ENCODE measurements around the gene RAD1. TPM values are rescaled to one million over a fixed set of nuclear protein-coding genes. Genes with fewer than 3 reads are reported as not detected.

RAD1 gene
- total RNA-seq, 4 donors from 2014 or later = 7.8 to 21.2 (median 18.1) TPM

DNA sequence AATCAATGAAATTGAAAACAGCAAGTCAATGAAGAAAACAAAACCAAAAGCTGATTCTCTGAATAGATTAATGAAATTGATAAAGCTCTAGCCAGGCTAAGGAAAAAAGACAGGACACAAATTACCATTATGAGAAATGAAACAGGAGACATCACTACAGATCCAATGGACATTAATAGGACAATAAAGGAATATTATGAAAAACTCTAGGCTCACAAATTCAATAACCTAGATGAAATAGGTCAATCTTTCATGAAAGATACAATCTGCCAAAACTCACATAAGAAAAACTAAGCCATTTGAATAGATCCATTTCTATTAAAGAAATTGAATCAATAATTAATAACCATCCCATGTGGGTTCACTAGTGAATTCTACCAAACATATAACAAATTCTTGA lies 39.0 kb downstream of the RAD1 start:
- Histone ChIP-seq H3K4me1 (no peaks in the 10 kb centered on the region), H3K27me3 (no peaks in the 10 kb centered on the region), H3K9me3 (no peaks in the 10 kb centered on the region), H3K27ac (no peak overlapping the region), H3K36me3 (no peaks in the 10 kb centered on the region), H3K4me3 (no peak overlapping the region)
- in situ Hi-C loops (cut with MboI; ENCODE audit: low sequenced_read_pairs in 4 of 4) (loop anchor here in 1 of 4 donors (25.0 kb wide), 1 partner anchor 389 kb away; no protein-coding TSS in a partner anchor), intact Hi-C loops (cut with DNase I; ENCODE audit: low total_unique reads) (no loop called here)
- ATAC-seq (no peak), DNase-seq (no peak)
- no peak for TF ChIP-seq CTCF (IDR thresholded peaks at IDR 0.05 in 4 of 5, conservative IDR thresholded peaks at IDR 0.05 in 1 of 5)
- no peak for TF ChIP-seq POLR2A (IDR thresholded peaks at IDR 0.05)

GRCh38 chr5:34870382-34870781 lies 44.9 kb downstream of the RAD1 start:
- ATAC-seq = no peak
- Histone ChIP-seq H3K4me1 (no peaks in the 10 kb centered on the region), H3K4me3 (no peak overlapping the region), H3K27ac (no peak overlapping the region), H3K9me3 (no peaks in the 10 kb centered on the region), H3K27me3 (no peaks in the 10 kb centered on the region), H3K36me3 (no peaks in the 10 kb centered on the region)
- no peak for DNase-seq
- in situ Hi-C loops (cut with MboI; ENCODE audit: low sequenced_read_pairs in 4 of 4) = no loop called here
- no peak for TF ChIP-seq CTCF (IDR thresholded peaks at IDR 0.05 in 4 of 5, conservative IDR thresholded peaks at IDR 0.05 in 1 of 5)
- no peak for TF ChIP-seq POLR2A (IDR thresholded peaks at IDR 0.05)
- intact Hi-C loops (cut with DNase I; ENCODE audit: low total_unique reads) = no loop called here

- H3K36me3 ChIP-seq = no peaks in the 10 kb centered on the region
- ATAC-seq = no peak
- no peak overlapping the region for H3K4me3 ChIP-seq
- no peak for DNase-seq
- no peaks in the 10 kb centered on the region for H3K4me1 ChIP-seq
- H3K27me3 ChIP-seq = no peaks in the 10 kb centered on the region
- intact Hi-C loops (cut with DNase I; ENCODE audit: low total_unique reads) (no loop called here), in situ Hi-C loops (cut with MboI; ENCODE audit: low sequenced_read_pairs in 4 of 4) (no loop called here)
- H3K27ac ChIP-seq = no peak overlapping the region
- TF ChIP-seq POLR2A (IDR thresholded peaks at IDR 0.05) = no peak
- no peaks in the 10 kb centered on the region for H3K9me3 ChIP-seq
Measured at GRCh38 chr5:34869256-34869655, 46.0 kb downstream of the RAD1 start.

- in situ Hi-C loops (cut with MboI; ENCODE audit: low sequenced_read_pairs in 4 of 4) = no loop called here
Measured at GRCh38 chr5:34868791-34869190, 46.5 kb downstream of the RAD1 start.

DNA sequence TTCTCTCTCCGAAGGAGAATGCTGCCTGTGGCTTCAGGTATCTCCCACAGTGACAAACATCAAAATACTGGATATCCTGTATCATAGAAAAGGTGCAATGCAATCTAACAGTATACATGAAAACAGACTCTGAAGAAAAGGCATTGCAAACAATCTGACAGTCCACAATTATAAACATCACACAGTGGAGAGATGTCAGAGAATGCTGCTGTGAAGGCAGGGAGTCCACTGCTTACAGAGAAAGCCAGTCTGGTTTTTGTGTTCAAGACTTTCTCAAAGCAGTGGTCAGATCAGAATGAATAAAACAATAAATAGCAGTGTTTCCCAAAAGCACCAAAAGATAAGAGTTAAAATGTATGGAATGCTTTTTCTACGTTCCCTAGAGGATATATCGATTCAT lies 47.6 kb downstream of the RAD1 start:
- ATAC-seq = no peak

More at GRCh38 chr5:34868791-34869190, 46.5 kb downstream of the RAD1 start:
- no peak overlapping the region for H3K4me3 ChIP-seq
- intact Hi-C loops (cut with DNase I; ENCODE audit: low total_unique reads) = no loop called here
- no peak for TF ChIP-seq CTCF (IDR thresholded peaks at IDR 0.05 in 4 of 5, conservative IDR thresholded peaks at IDR 0.05 in 1 of 5)
- TF ChIP-seq POLR2A (IDR thresholded peaks at IDR 0.05) = no peak
- H3K27me3 ChIP-seq = no peaks in the 10 kb centered on the region
- no peak overlapping the region for H3K27ac ChIP-seq
- H3K36me3 ChIP-seq = no peaks in the 10 kb centered on the region
- DNase-seq = no peak
- no peaks in the 10 kb centered on the region for H3K9me3 ChIP-seq
- ATAC-seq = no peak
- no peaks in the 10 kb centered on the region for H3K4me1 ChIP-seq

More for the DNA sequence above, 47.6 kb downstream of the RAD1 start:
- Histone ChIP-seq H3K4me3 (no peak overlapping the region), H3K4me1 (no peaks in the 10 kb centered on the region), H3K9me3 (no peaks in the 10 kb centered on the region), H3K36me3 (no peaks in the 10 kb centered on the region), H3K27me3 (no peaks in the 10 kb centered on the region), H3K27ac (no peak overlapping the region)
- intact Hi-C loops (cut with DNase I; ENCODE audit: low total_unique reads) (no loop called here), in situ Hi-C loops (cut with MboI; ENCODE audit: low sequenced_read_pairs in 4 of 4) (no loop called here)
- TF ChIP-seq POLR2A (IDR thresholded peaks at IDR 0.05) (no peak), CTCF (IDR thresholded peaks at IDR 0.05 in 4 of 5, conservative IDR thresholded peaks at IDR 0.05 in 1 of 5) (no peak)
- no peak for DNase-seq

Measured in gastrocnemius medialis (tissue), 4 donors.